T-helper 1 cell treated with Interleukin-12 subunit alpha and Interleukin-12 subunit beta and Interleukin-4 antibody, amounts not matched to agents 30 ng/mL and 1 ng/mL, for 36 hours (primary cell): Measurements from ENCODE around the gene KRTAP10-6. TPM values are rescaled to one million over a fixed set of nuclear protein-coding genes. Genes with fewer than 3 reads are reported as not detected.
"Not testable (repeated sequence)": the region's sequence is repeated elsewhere in the genome, so short reads cannot be mapped to it uniquely, and the experiment has no call there.

Source experiments
- intact Hi-C: fragments of 100-400 bp; cut with micrococcal nuclease; formaldehyde crosslinking; loops from one replicate; pipeline ENCODE4 v1.15.1; 2024
- total RNA-seq: library from RNA; stranded (reverse); gene quantifications from 2 replicates; pipeline ENCODE4 v1.2.3, GENCODE V29; 2022

The KRTAP10-6 gene
- total RNA-seq, 1 donor from 2014 or later: not detected

DNA sequence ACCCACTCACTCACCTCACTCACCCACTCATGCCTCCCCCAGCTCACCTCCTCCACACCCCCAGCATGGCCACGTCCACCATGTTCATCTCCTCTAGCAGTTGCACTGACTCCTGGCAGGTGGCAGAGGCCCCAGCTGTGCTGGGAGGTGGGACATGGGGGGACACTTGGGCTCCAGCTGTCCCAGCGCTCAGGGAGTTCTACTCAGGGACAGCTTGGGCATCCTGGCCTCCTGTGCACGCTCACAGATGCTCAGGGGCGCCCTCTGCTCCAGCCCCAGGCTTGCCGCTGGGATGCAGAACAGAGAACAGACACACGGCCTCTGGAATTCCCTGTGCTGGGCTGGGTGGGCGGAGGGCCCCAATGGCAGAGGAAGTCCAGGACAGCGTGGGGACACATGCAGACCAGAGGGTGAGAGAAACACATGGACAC lies 24.8 kb upstream of the KRTAP10-6 start:
- intact Hi-C loops: no loop called here

DNA sequence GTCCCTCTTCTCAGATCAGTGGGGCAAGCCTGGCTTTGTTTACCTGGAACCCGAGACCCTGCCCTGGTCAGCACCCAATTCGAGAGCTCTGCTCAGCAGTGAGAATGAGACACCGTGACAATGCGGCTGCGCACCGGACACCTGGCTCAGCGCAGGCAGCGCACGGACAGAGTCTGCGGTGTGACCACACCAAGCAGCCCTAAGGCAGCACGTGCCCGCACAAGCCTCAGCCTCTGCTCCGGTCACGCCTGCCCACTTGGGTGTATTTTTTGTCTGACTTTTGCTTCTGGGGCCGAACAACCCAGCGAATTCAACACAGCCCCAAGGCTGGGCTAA lies 24.3 kb upstream of the KRTAP10-6 start:
- intact Hi-C loops: no loop called here

DNA sequence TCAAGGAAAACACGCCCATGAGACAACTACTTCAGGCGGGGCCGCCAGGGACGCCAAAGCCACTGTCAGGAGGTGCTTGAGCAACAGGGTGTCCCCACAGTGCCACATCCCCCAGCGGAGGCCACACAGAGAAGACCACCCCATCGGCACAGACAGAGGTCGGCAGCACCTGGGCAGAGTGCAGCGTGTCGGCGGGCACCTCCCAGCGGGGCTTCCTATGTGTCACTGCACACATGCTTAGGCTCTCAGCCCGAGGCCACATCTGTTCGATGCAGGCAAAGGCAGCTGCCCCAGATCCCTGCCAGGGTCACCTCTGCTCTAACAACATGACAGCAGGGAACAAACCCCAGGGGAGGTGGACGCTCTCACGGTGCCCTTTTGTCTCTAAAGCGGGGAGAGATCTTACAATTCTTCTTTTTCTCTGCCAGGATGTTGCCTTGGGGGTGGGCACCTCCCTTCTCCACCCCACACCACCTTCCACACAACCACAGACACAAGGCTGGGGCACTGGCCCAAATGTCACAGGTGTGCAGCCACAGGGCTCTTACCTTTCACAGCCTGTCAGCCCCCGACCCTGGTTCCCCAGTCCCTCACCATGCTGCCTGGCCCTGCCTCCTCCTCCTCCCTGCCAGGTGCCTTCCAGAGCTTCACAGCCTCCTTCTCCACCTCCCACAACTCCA lies 23.7 kb upstream of the KRTAP10-6 start:
- intact Hi-C loops: no loop called here

DNA sequence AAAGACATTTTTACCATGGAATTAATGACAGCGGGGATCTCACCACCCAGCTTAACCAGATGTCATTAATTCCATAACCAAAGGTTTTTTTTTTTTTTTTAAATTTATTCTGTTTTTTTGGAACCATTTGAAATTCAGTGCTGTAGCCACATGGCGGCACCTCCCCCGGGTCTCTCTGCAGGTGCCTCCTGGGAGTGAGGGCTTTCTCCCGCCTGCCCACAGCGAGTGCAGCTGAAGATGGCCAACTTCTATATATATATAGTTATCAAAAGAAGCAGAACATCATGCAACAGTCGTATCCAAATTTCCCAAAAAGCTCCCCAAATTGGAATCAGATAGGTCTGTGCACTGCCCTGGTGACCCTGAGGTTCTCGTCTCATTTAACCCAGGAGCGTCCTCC lies 23.2 kb upstream of the KRTAP10-6 start:
- intact Hi-C loops: no loop called here

DNA sequence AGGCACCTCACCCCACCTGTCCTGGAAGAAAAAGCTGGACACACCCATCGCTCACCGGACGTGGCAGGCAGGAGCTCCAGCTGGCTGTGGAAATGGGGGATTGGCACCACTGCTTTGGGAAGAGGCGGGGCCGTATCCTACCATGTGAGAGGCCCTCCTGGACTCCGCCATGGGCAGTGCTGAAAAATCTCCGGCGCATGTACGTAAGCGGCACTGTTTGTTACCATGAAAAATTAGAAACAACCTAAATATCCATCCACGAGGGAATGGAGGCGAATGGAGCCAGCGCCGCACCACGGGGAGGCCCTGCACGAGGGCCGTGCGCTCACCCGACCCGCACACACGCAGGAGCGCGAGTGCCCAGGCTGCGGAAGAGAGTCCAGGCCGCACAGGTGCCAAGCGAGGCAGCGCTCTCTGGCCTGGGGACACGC lies 22.7 kb upstream of the KRTAP10-6 start:
- intact Hi-C loops: no loop called here

DNA sequence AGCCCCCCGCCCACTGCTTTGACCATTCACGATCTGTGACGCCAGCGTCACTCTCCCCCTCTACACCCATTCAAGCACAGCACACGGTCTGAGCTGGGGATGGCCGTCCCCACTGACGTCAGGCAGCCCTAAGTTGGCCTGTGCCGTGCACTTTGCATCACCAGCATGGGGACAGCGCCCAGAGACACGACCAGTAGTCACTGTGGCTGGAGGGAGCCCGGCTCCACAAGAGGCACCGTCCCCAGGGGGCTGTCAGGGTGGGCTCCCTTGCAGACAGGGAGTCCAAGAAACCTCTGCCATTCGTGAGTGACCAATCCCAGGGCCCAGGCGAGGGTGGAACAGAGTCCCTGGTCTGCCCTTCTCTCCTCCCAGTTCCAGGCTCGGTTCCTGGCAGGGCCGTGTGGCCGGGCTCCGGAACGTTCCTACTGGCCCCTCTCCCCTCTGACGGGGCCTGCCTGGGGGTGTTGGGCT lies 21.9 kb upstream of the KRTAP10-6 start:
- intact Hi-C loops: no loop called here

DNA sequence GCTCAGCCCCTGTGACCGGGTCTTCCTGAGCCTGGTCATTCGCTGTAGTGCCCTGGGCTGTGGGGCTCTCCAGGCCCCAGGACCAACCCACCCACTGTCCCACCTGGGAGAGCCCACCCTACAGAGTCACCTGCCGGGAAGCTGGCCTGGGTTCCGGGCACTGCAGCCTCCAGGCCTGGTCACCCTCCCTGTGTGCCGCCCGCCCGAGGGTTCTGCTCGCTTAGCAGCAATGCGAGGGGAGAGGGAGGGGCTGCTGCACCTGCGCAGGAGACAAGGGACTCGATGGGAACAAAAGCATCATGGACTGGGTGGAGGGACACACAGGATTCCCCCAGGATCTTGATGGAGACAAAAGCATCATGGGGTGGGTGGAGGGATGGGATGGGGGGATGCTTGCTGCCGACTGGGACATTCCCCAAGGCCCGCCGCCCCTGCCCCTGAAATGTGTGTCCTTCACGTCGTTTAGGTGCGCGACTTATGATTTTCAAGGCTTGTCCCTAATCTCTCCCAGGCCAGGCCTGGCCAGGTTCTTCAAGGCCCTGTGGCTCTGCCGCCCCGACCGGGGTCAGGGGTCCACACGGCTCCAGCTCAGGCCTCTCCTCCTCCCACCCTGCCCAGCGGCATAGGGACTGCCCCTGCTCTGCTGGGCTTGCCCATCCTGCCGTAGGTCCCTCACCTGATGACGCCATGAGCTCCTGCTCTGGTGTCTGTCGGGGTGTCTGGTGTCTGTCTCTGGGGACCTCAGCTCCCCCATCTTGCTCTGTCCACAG lies 21.3 kb upstream of the KRTAP10-6 start:
- intact Hi-C loops: no loop called here

DNA sequence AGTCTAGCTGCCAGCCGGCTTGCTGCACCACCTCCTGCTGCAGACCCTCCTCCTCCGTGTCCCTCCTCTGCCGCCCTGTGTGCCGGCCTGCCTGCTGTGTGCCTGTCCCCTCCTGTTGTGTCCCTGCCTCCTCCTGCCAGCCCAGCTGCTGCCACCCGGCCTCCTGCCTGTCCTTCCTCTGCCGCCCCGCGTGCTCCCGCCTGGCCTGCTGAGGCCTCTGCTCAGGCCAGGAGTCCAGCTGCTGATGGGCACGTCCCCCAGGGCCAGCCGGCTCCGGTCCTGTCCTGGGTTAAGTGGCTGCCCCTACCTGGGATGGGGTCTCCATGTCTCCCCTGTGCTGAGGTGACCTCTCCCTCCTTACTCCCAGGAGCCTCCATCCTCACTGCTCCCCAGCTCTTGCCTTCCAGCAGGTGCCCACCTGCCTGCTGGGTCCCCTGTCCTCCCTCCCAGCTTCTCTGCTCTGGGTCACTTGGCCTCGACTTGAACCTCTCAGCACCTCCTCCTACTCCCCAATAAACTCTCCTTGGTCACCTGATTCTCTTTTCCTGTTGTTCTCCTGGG lies 20.4 kb upstream of the KRTAP10-6 start:
- intact Hi-C loops: no loop called here

DNA sequence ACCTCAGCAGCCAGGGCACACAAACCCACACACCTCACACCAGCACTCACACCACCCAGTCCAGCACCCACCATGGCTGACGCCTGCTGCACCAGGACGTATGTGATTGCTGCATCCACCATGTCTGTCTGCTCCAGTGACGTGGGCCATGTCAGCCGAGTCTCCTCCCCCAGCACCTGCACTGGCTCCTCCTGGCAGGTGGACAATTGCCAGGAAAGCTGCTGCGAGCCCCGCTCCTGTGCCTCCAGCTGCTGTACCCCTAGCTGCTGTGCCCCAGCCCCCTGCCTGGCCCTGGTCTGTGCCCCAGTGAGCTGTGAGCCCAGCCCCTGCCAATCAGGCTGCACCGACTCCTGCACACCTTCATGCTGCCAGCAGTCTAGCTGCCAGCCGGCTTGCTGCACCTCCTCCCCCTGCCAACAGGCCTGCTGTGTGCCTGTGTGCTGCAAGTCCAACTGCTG lies 19.8 kb upstream of the KRTAP10-6 start, which contains the start of gene KRTAP10-8:
KRTAP10-8 (plus strand) TSS at position 51 of the 458 bp plus-strand sequence; CDS start at position 73, 22 bp downstream.
- intact Hi-C loops: no loop called here

DNA sequence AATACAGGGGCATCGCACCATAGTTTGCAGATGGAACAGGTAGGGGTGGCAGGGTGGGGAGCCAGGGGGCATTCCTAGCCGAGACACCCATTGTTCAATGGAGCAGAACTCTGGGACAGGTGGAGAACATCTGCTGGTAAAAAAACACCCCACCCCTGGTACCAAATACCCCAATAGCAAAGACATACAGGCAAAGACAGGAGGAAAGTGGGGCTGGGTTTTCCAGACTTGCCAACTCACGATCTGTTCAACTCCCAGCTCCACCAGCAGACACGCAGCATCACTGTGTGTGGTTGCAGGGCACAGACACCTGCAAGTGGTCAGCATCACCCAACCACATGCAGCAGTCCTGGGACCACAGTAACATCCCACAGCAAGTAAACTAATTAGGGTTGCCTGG lies 19.2 kb upstream of the KRTAP10-6 start:
- intact Hi-C loops: no loop called here

DNA sequence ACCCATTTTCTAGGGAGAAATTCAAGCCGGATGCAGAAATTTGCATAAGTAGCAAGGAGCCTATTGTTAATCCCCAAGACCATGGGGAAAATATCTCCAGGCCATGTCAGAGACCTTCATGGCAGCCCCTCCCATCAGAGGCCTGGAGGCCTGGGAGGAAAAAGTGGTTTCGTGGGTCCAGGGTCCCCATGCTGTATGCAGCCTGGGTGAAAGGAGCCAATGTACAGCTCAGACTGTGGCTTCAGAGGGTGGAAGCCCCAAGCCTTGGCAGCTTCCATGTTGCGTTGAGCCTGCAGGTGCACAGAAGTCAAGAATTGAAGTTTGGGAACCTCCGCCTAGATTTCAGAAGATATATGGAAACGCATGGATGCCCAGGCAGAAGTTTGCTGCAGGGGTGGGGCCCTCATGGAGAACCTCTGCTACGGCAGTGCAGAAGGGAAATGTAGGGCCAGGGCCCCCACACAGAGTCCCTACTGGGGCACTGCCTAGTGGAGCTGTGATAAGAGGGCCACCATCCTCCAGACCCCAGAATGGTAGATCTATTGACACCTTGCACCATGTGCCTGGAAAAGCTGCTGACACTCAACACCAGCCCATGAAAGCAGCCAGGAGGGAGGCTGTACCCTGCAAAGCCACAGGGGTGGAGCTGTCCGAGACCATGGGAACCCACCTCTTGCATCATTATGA lies 18.0 kb upstream of the KRTAP10-6 start:
- intact Hi-C loops: not testable (repeated sequence)

DNA sequence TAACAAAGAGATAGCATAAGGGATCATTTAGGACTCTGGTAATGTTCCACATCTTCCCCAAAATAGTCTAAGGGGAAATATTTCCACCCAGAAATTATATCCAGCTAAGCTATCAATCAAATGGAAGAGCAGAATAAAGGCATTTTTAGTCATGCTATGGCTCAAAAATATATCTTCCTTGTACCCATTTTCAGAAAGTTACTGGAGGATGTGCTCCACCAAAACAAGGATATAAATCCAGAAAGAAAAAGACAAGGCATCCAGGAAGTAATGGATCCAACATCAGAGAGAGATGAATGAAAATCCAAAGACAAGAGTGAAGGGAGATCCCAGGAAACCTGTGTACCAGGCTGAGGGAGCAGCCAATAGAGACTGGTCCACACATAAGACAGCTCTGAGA lies 16.9 kb upstream of the KRTAP10-6 start:
- intact Hi-C loops: no loop called here

DNA sequence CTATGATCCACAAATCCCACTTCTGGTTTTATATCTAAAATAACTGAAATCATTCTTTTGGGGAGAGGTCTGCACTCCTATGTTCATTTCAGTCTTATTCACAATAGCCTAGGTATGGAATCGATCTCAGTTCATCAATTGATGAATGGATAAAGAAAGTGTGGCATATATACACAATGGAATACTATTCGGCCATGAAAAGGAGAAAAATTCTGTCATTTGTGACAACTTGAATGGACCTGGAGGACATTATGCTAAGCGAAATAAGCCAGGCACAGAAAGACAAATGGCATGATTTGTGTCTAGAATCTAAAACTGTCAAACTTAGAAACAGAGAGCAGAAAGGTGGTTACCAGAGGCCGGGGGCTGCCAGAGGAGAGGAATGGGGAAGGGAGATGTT lies 14.2 kb upstream of the KRTAP10-6 start:
- intact Hi-C loops: no loop called here

DNA sequence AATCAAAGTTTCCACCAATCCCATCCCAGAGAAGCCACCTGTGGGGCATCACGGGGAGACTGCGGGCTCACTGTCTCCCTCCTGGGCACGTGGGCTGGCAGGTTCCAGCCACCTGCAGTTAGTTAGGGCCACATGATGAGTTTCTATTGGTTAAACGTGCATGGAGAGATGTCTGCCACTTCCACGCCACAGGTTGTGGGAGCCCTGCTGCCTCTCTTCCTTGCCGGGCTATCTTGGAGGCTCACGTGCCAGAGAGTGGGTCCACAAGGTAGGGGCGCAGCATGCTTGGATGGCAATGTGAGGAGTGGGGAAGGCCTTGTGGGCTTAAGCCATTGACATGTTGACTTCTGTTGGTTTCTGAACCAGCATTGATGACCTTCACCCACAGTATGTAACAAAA lies 11.6 kb upstream of the KRTAP10-6 start:
- intact Hi-C loops: no loop called here

DNA sequence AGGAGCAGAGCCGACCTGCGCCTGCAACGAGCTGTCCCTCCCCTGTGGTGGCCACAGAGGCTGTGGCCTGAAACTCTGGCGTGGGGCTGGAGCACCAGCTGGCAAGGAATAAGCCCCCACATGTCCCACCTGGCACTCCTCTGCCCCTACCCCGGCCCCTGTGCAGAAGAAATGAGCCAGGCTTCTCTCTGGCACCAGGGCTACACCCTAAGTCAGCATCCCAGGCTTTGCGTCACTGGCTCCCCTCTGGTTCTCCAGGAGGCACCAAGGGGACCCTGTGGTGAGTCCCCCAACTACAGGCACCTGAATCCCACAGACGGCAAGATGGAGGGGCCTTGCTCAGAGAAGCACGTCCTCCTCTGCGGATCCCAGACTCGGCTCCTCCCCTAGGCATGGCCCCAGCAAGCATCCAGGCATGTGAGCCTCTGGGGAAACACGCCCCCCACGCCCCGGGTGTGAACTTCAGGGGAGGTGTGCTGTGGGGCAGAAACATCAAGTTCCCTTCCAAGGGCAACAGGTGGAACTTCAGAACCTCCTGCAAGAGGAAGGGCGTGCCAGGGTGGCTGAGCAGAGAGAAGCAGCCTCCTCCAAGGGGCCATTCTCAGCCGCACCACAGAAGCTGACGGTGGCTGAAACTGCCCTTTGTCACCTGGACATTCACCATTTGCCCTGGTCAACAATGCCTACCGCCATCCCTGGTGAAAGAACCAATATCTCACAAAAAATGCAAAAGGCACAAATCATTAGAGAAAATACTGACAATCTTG lies 11.0 kb upstream of the KRTAP10-6 start:
- intact Hi-C loops: no loop called here

DNA sequence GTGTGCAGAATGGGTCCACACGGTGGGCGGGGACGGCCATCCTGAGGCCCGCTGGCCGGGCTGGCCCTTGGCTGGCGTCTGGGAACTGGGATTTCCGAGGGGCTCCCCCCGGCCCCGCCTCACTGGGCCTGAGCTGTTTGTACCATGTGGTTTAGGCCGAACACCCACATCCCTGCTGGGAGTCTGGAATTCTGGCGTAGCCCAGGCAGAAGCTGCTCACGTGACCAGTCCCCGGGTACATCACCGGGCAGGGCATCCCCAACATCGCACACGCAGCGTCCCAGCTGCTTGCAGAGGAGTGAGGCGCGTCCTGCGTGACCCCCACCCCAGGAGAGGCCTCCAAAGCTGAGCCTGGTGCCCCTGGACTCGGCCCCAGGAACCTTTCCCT lies 10.2 kb upstream of the KRTAP10-6 start:
- intact Hi-C loops: no loop called here

DNA sequence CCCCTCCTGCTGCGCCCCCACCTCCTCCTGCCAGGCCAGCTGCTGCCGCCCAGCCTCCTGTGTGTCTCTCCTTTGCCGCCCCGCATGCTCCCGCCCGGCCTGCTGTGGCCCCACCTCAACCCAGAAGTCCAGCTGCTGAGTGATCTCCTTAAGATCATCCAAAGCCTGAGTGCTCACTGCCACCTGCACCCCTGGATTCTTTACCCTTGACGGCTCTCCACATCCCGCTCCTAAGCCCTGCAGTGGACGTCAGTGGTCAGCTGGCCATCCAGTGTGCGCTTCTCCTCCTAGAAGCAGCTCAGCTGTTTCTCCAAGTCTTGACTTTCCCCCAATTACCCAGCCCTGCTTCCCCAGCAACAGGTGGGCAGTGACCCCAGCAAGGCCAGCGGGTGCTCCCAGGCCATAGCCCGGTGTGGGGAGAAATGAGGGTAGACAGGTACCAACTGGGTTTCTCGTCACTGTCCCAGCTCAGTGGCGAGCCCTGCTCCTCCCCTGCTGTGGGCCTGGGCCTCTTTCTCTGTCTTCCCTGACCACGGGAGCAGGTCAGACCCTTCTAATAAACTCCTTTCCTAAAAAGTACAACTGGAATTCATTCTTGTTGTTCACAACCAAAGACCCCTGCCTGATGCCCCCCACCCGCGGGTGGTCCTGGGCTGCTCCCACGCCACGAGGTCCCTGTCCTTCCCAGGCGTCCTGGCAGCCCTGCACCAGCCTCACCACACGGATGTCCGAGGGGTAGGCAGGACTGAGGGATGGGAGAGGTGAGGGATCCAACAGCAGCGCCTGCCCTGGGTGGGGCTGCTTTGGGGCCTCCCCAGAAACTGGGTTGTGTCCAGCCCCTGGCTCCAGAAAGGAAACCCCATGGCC lies 9.5 kb upstream of the KRTAP10-6 start:
- intact Hi-C loops: no loop called here

DNA sequence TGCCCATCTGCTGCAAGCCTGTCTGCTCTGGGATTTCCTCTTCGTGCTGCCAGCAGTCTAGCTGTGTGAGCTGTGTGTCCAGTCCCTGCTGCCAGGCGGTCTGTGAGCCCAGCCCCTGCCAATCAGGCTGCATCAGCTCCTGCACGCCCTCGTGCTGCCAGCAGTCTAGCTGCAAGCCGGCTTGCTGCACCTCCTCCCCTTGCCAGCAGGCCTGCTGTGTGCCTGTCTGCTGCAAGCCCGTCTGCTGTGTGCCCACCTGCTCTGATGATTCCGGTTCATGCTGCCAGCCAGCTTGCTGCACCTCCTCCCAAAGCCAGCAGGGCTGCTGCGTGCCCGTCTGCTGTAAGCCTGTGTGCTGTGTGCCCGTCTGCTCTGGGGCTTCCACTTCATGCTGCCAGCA lies 8.8 kb upstream of the KRTAP10-6 start:
- intact Hi-C loops: not testable (repeated sequence)

DNA sequence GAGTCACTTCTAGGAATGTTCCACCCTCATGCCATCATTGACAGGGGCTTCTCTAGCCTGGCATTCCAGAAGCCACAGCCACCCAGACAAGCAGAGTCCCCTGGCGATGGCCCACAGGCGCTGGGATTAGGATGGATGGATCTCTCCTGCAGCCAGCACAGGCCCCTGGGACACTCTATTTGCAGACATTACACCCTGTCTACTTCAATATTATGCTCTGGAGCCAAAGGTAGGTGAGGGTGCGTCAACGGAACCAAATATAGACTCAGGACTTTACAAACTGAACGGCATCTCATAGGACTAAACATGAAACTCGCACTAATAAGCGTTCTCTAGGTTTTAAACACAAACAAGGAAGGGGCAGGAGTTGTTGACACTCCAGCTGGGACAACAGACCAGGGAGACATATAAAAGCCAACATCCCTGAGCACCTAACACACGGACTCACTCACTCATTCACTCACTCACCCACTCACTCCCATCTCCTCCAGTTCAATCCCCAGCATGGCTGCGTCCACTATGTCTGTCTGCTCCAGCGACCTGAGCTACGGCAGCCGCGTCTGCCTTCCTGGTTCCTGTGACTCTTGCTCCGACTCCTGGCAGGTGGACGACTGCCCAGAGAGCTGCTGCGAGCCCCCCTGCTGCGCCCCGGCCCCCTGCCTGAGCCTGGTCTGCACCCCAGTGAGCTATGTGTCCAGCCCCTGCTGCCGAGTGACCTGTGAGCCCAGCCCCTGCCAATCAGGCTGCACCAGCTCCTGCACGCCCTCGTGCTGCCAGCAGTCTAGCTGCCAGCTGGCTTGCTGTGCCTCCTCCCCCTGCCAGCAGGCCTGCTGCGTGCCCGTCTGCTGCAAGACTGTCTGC lies 8.0 kb upstream of the KRTAP10-6 start, which contains the start of gene KRTAP10-7:
KRTAP10-7 (plus strand) TSS at position 480 of the 861 bp plus-strand sequence; CDS start at position 505, 25 bp downstream.
- intact Hi-C loops: not testable (repeated sequence)
